HG03469 (cell line): ENCODE measurements around the gene IDH3B.
"Not testable (repeated sequence)": the region's sequence is repeated elsewhere in the genome, so short reads cannot be mapped to it uniquely, and the experiment has no call there.

Experiments
- ATAC-seq: cut with Tn5 transposase; IDR thresholded peaks from one replicate; pipeline ENCODE4 v1.9.1; 2021; ENCODE audit warnings: mild to moderate bottlenecking, moderate library complexity, moderate number of reproducible peaks; ENCODE audit not compliant: unreplicated experiment

Gene IDH3B

GRCh38 chr20:2695206-2695983, 31.4 kb upstream of the IDH3B start:
- ATAC-seq = no peak

DNA sequence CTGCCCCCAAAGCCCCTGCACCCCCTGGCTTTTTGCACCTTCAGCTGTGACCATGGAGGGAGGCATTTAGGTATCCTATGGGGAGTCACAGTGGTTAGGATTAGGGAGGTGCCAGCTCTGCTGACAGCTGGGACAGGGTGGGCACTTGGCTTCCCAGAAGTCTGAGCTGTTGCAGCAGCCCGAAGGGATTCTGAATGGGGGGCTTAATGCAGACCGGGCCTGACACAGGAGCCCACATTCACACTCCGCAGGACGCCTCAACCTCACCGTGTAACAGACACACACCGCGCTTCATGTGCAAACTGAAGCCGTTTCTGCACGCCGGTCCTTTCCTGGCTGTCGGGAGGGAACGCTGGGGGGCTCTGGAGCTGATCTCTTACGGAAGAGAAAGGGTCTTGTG, 30.5 kb upstream of the IDH3B start:
- ATAC-seq = no peak

- no peak for ATAC-seq
Observed at GRCh38 chr20:2694008-2694471, 30.0 kb upstream of the IDH3B start.

DNA sequence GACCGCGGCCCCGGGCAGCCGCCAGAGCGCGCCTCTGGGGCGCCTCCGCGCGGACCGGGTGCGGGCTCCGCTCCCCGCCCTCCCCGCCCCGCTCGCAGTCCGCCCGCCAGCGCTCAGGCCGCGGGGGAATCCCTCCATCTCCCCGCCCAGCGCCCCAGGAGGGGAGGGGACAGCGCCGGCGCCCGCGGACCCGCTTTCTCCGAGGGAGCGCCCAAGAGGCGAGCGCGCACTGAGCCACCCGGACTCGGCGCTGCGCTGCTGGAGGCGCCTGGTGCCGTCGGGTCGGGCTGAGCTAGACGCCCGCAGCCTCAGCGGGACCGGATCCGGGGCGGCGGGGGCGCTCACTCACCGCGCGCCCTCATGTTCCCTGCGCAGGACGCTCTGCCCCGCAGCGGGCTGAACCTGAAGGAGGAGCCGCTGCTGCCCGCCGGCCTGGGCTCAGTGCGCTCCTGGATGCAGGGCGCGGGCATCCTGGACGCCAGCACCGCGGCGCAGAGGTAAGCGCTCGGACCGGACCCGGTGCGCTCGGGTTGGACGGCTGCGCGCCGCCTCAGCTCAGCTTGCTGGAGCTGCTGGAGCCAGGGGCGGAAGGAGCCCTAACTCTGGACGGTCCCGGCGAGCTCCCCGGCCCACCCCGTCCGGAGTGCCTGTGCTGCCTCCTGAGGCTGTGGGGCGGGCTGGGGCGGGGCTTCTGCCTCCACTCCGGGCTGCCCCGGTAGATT, 29.4 kb upstream of the IDH3B start:
- ATAC-seq = no peak

GRCh38 chr20:2692886-2693285, 28.9 kb upstream of the IDH3B start:
- no peak for ATAC-seq

- no peak for ATAC-seq
Observed at GRCh38 chr20:2692036-2692885, 28.2 kb upstream of the IDH3B start, which contains the start of gene EBF4. Gene EBF4, plus strand, starts transcription at chr20:2692780. Its CDS starts 866 bp downstream, at chr20:2693646.

DNA sequence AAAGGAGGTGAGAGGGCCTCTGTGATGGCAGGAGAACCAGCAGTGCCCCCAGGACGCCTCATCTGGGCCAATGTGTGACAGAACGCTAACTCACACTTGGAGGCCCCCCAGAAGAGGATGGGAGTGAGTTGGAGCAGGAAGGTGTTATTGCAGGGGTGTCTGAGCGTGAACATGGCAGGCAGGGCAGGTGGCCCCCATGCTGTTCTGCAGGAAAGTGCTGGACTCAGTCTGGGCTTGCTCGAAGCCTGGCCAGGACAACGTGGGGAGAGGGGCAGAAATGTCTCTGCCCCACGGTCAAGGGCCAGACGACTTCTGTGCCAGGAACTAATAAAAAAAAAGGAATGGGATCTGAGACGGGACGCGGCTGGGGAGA, 27.6 kb upstream of the IDH3B start:
- no peak for ATAC-seq

DNA sequence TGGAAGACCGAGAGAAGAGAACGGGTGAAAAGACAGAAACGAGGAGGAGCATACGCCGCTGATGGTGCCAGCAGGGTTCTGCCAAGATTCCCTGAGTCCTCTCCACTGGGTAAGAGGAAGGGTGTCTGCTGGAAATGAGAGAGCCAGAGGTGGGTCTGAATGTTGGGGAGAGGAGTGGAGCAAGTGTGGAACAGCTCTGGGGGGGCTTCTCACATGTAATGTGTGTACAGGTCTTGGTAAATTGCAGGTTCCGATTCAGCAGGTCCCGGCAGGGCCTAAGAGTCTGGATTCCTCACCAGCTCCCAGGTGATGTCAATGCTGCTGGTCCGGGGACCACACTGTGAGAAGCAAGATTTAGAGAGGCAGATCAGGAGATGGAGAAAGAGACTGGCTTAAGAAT, 27.1 kb upstream of the IDH3B start:
- no peak for ATAC-seq

- no peak for ATAC-seq
Observed at GRCh38 chr20:2690718-2691117, 26.7 kb upstream of the IDH3B start.

- no peak for ATAC-seq
Observed at GRCh38 chr20:2690213-2690612, 26.2 kb upstream of the IDH3B start.

DNA sequence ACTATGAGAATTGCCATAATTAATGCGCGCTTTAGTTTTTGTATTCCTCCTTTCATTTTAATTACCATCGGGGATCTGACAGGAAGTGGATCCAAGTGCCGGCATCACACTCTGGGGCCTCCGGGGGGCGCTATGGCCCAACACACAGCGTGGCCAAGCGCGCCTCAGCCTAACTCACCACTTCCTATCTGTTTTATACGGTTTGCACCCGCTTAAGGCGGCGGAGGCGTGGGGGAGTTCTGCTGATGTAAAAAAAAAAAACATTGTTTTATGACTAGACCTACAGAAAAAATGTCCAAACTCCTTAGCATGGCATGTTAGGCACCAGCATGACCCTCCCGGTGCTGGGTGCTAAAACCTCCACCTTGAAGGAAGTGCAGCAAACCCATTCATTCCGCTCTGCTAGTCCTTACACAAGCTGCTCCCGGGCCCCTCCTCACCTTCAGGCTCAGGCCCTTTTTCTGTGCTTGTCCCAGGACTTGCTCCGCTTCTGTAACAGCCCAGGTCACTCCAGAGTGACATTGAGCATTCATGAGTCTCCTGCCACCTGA, 24.1 kb upstream of the IDH3B start:
- ATAC-seq = no peak

DNA sequence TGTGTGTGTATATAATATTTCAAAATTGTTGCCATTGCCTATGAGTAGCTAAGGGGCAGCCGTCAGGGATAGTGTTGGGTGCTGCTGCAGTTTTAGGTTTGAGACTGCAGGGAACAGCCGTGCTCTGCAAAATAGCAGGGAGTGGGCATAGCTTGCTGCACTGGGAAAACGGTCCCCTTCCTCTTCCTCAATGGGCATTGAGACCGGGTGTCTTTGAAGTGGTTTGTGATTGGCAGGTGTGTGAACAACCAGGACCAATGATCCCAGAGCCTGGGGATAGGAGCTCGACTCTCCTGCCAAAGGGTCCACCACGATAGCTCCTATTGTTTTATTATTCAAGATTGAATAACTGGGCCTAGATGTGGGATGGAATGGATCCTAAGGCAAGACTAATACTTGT, 23.5 kb upstream of the IDH3B start:
- no peak for ATAC-seq

DNA sequence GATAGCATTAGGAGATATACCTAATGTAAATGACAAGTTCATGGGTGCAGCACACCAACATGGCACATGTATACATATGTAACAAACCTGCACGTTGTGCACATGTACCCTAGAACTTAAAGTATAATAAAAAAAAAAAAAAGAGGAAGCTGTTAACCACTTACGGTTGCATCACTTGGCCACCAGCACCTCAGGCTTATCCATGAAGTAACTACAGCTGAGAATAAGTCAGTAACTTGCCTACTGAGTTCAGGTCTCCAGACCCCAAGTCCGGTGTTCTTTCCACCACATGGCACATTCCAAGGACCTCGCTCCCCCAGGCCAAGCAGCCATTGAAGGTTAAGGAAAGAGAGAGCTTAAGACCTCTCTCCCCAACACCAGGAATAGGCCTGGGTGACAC, 20.8 kb upstream of the IDH3B start:
- ATAC-seq = not testable (repeated sequence)

DNA sequence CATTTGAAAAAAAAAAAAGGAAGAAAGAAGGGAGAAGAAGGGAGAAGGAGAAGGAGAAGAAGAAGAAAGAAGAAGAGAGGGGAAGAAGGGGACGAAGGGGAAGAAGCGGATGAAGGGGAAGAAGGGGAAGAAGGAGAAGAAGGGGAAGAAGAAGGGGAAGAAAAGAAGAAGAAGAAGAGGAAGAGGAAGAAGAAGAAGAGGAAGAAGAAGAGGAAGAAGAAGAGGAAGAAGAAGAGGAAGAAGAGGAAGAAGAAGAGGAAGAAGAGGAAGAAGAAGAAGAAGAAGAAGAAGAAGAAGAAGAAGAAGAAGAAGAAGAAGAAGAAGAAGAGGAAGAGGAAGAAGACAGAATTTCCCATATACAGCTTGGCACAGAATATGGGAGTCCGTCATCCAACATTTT, 18.0 kb upstream of the IDH3B start:
- ATAC-seq = not testable (repeated sequence)

DNA sequence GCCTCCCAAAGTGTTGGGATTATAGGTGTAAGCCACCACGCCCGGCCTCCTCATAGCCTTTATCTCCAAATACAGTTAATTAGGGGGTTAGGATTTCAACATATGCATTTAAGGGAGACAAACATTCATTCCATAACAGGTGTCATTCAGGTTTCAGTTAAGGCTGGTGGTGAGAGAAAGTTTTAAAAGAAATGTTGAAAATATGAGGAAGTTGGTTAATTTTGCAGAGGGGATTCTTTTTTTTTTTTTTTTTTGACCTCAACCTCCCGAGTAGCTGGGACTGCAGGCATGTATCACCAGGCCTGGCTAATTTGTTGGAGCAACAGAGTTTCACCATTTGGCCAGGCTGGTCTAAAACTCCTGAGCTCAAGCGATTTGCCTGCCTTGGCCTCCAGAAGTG, 16.0 kb upstream of the IDH3B start:
- ATAC-seq = no peak

DNA sequence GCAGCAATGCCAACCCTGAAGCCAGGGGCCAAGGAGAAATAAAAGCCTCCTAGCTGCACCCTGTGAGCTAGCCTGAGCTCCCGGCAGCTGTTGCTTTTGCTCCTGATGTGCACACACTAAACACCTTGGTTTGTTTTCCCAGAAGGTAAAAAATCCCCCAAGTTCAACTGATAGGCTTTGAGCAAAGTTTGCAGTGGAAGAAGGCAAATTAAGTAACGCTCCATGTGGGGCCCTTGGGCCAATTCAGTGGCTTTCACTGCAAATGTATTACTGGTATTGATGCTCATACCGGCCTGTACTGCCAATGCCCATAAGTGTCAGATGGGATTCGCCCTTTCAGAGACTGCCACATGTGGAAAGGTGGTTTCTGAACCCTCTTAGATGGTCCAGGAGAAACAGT, 9.4 kb upstream of the IDH3B start:
- no peak for ATAC-seq

DNA sequence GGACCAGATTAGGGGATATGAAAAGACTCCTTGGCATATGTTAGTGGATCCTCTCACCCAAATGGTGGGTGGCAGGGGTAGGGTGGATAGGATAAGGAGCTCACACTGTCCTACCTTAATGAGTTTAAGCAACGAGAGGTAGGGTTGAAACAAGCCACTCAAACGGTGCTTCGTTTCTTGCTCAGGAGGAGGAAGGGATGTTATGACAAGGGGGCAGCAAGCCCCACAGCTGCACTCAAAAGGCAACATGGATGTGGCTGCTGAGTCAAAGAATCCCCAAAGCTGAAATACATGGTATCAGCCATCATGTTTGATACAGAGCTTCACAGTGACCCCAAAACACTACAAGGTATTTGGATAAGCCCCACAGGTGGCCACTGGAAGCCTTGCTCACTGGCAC, 8.4 kb upstream of the IDH3B start:
- no peak for ATAC-seq

GRCh38 chr20:2671977-2672376, 8.0 kb upstream of the IDH3B start:
- ATAC-seq = no peak

- ATAC-seq = no peak
Observed at GRCh38 chr20:2663364-2663886, 591 bp downstream of the IDH3B start.

GRCh38 chr20:2659547-2659946, 4.5 kb downstream of the IDH3B start:
- no peak for ATAC-seq
